GM19324 (cell line): ENCODE data around the gene TRAPPC5.

Experiments
- ATAC-seq: cut with Tn5 transposase; IDR thresholded peaks from one replicate; pipeline ENCODE4 v1.9.1; 2021; ENCODE audit warnings: mild to moderate bottlenecking, moderate library complexity; ENCODE audit not compliant: unreplicated experiment, low FRiP score

The TRAPPC5 gene

GRCh38 chr19:7729211-7729610, 48.6 kb downstream of the TRAPPC5 start:
- ATAC-seq = no peak

- no peak for ATAC-seq
Observed at GRCh38 chr19:7729831-7730285, 49.2 kb downstream of the TRAPPC5 start.

- no peak for ATAC-seq
Observed at GRCh38 chr19:7730286-7731217, 49.9 kb downstream of the TRAPPC5 start.

- no peak for ATAC-seq
Observed at GRCh38 chr19:7731218-7731595, 50.6 kb downstream of the TRAPPC5 start.

GRCh38 chr19:7731615-7732014, 51.0 kb downstream of the TRAPPC5 start:
- ATAC-seq = no peak

GRCh38 chr19:7732045-7732444, 51.4 kb downstream of the TRAPPC5 start, which contains the start of gene CLEC4G:
Gene CLEC4G, minus strand, starts transcription at chr19:7732110. Its CDS starts 8 bp downstream, at chr19:7732102.
- no peak for ATAC-seq

GRCh38 chr19:7733376-7733775, 52.7 kb downstream of the TRAPPC5 start:
- ATAC-seq = no peak

GRCh38 chr19:7734220-7735203, 53.9 kb downstream of the TRAPPC5 start:
- ATAC-seq = no peak

- ATAC-seq = no peak
Observed at GRCh38 chr19:7736148-7736547, 55.5 kb downstream of the TRAPPC5 start.

- no peak for ATAC-seq
Observed at GRCh38 chr19:7737215-7737614, 56.6 kb downstream of the TRAPPC5 start.
